ENCODE data around the gene FMNL1. TPM values are rescaled to one million over a fixed set of nuclear protein-coding genes. Genes with fewer than 3 reads are reported as not detected.

The FMNL1 gene
- total and polyA plus RNA-seq, 2 donors from 2014 or later, result 2.3 to 32.9 TPM

DNA sequence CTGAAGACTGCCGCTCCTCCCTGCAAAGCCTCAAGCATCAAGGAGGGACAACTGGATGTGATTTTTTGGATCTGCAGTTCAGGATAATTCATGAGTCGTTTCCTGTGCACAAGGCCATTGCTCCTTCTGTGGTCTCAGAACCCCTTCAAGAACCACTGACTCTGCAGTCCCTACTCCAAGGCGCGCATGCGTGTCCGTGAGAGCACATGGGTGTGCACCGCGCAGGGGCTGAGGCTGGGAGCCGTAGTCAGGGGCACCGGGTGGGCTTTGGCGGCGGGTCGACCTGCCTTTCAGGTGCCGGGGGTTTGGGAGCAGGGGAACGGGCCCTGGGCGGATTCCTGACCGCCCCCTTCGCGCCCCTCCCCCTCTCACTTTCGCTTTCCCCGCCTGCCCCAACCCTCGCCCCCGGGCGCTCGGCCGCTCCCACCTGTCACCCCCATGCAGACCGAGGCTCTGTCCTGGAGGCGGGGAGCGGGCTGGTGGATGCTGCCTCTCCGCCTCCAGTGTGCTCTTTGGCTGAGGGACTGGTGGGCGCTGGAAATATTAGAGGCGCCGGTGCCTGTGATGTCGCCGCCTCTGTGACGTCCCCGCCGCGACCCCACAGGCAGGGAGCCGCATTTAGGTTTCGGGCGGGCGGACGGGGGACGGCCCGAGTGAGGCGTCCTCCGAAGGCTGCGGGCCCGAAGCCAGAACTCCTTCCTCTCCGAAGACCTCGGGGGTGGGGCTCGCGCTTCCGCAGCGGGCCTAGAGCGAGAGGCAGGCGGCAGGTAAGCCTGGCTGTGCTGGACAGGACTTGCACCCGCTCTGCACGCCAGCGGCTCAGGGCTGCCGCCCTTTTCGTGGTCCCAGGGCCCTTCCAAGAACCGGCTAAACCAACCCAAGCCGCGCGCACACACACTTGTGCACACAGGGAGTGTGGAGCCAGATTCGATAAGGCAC, 40.2 kb downstream of the FMNL1 start, which contains the start of gene SPATA32:
TSS of gene SPATA32 (minus strand) at position 518 of the 939 bp plus-strand sequence. CDS start at position 440, 78 bp downstream.
- FAIRE-seq (no peak), DNase-seq (peak; percentile 62 to 85 (median 76))
- Histone ChIP-seq H3K9ac (ENCODE audit: low read length in 3 of 3) (peak within 1 kb of the TSS in 1 of 3 donors; percentile 65), H3K27ac (ENCODE audit: low read depth in 2 of 2, low read length in 2 of 2) (no peak within 1 kb of the TSS), H3K27me3 (ENCODE audit: control insufficient read depth, insufficient read depth, low read length) (no peaks in the 10 kb centered on the region), H3K9me3 (ENCODE audit: control insufficient read depth in 2 of 3, insufficient read depth in 1 of 3, low read length in 3 of 3) (no peaks in the 10 kb centered on the region), H3K4me1 (ENCODE audit: control insufficient read depth in 2 of 3, insufficient read depth in 2 of 3, low read depth in 1 of 3, low read length in 3 of 3) (peaks cover 0 to 12% (median 0%) of the 10 kb centered on the region in 3 donors), H3K36me3 (ENCODE audit: control insufficient read depth in 2 of 3, insufficient read depth in 3 of 3, low read length in 3 of 3) (peaks cover 0 to 26% (median 17%) of the 10 kb centered on the region in 3 donors), H3K4me3 (ENCODE audit: low read length in 3 of 3) (peak within 1 kb of the TSS; percentile 12 to 68 (median 55))
- TF ChIP-seq, protein P1, sequence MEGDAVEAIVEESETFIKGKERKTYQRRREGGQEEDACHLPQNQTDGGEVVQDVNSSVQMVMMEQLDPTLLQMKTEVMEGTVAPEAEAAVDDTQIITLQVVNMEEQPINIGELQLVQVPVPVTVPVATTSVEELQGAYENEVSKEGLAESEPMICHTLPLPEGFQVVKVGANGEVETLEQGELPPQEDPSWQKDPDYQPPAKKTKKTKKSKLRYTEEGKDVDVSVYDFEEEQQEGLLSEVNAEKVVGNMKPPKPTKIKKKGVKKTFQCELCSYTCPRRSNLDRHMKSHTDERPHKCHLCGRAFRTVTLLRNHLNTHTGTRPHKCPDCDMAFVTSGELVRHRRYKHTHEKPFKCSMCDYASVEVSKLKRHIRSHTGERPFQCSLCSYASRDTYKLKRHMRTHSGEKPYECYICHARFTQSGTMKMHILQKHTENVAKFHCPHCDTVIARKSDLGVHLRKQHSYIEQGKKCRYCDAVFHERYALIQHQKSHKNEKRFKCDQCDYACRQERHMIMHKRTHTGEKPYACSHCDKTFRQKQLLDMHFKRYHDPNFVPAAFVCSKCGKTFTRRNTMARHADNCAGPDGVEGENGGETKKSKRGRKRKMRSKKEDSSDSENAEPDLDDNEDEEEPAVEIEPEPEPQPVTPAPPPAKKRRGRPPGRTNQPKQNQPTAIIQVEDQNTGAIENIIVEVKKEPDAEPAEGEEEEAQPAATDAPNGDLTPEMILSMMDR (IDR thresholded peaks at IDR 0.05; ENCODE audit: borderline replicate concordance, extremely low read depth, insufficient read depth), result no peak
- intact Hi-C loops (cut with DNase I), result no loop called here

DNA sequence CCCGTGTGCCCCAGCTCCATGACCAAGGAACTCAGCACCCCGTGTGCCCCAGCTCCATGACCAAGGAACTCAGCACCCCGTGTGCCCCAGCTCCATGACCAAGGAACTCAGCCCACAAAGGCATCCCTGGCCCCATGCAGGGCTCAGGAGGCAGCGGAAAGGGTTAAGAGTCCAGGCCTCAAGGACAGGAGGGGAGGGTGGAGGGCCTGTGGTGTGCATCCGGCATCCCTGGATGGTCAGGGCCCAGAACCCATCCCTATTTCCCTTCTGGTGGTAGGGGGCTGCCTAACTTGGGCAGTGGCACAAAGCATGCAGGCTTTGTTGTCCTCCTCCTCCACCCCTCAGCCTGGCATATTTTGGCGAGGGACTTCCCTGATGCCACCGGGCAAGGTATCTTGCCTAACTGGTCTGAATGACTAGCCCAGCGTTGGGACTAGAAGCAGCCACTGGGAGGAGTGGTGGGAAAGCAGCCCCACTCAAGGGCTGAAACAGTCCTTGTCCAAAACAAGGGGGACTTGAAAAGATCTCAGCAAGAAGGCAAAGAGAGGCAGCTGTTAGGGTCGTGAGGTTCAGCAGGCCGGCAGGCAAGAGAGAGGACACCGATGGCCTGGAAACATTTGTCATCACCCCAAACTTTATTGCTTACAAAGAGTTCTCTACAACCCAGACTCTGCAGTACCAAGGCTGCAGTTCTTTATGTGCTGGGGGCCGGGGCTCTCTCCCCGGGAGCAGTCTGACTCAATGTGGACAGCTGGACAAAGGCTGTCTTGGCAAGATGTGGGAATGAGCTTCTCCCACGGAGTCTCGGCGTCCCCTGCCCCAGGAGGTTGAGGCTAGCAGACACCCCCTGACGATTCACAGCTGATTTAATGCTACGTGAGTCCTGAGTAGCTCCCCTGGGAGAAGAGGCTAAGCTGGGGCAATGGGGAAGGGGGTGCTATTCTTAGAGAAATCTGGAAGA, 41.1 kb downstream of the FMNL1 start:
- peak in 2 of 5 donors; percentile 72 to 78 for DNase-seq
- Histone ChIP-seq H3K27me3 (ENCODE audit: control insufficient read depth, insufficient read depth, low read length) (no peaks in the 10 kb centered on the region), H3K9ac (ENCODE audit: low read length in 3 of 3) (peak overlapping the region in 1 of 3 donors; percentile 65), H3K4me3 (ENCODE audit: low read length in 3 of 3) (peak overlapping the region in 1 of 3 donors; percentile 68), H3K27ac (ENCODE audit: low read depth in 2 of 2, low read length in 2 of 2) (no peak overlapping the region), H3K4me1 (ENCODE audit: control insufficient read depth in 2 of 3, insufficient read depth in 2 of 3, low read depth in 1 of 3, low read length in 3 of 3) (peaks cover 0 to 12% (median 0%) of the 10 kb centered on the region in 3 donors), H3K9me3 (ENCODE audit: control insufficient read depth in 2 of 3, insufficient read depth in 1 of 3, low read length in 3 of 3) (no peaks in the 10 kb centered on the region), H3K36me3 (ENCODE audit: control insufficient read depth in 2 of 3, insufficient read depth in 3 of 3, low read length in 3 of 3) (peaks cover 0 to 32% (median 20%) of the 10 kb centered on the region in 3 donors)
- FAIRE-seq, result no peak
- intact Hi-C loops (cut with DNase I), result no loop called here
- TF ChIP-seq, protein P1 (IDR thresholded peaks at IDR 0.05; ENCODE audit: borderline replicate concordance, extremely low read depth, insufficient read depth), result no peak

DNA sequence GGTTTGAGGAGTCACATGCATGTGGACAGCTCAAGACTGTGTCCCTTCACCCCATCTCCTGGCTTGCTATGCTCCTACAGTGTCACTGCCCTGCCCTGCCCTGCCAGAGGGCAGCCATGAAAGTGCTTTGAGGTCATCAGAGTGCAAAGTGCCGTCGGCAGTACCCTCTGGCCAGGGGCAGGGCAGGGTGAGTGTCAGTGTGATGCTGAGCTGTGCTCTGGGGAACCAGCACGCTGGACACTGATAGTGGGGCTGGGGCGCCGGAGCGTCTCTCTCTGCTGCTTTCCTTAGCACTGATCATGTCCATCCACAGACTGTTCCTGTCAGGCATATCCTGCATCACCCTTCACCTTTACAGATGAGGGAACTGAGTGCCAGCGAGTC, 41.8 kb downstream of the FMNL1 start:
- no peak overlapping the region for H3K27ac ChIP-seq (ENCODE audit: low read depth in 2 of 2, low read length in 2 of 2)
- no peak overlapping the region for H3K4me3 ChIP-seq (ENCODE audit: low read length in 3 of 3)
- intact Hi-C loops (cut with DNase I), result no loop called here
- no peak for FAIRE-seq
- H3K36me3 ChIP-seq (ENCODE audit: control insufficient read depth in 2 of 3, insufficient read depth in 3 of 3, low read length in 3 of 3), result peaks cover 0 to 37% (median 24%) of the 10 kb centered on the region in 3 donors
- H3K9ac ChIP-seq (ENCODE audit: low read length in 3 of 3), result no peak overlapping the region
- TF ChIP-seq, protein P1 (IDR thresholded peaks at IDR 0.05; ENCODE audit: borderline replicate concordance, extremely low read depth, insufficient read depth), result no peak
- H3K9me3 ChIP-seq (ENCODE audit: control insufficient read depth in 2 of 3, insufficient read depth in 1 of 3, low read length in 3 of 3), result no peaks in the 10 kb centered on the region
- peaks cover 0 to 12% (median 0%) of the 10 kb centered on the region in 3 donors for H3K4me1 ChIP-seq (ENCODE audit: control insufficient read depth in 2 of 3, insufficient read depth in 2 of 3, low read depth in 1 of 3, low read length in 3 of 3)
- peak in 1 of 5 donors; percentile 73 for DNase-seq
- no peaks in the 10 kb centered on the region for H3K27me3 ChIP-seq (ENCODE audit: control insufficient read depth, insufficient read depth, low read length)

Measured in kidney (tissue), 14 donors.